Astrocyte of the spinal cord (primary cell): Measurements from ENCODE around the gene CDIPT.

Experiments
- DNase-seq: peaks from one replicate; pipeline ENCODE4 v3.0.0; 2011; ENCODE audit warnings: low read depth, low spot score
- H3K4me3 ChIP-seq: 2 replicates; pipeline ENCODE4 v1.5.1; 2011; ENCODE audit warnings: low read depth, mild to moderate bottlenecking, low read length, moderate library complexity
- in situ Hi-C: cut with HindIII; loops from 2 replicates; pipeline ENCODE4 v1.10.0; 2017; ENCODE audit warnings: low sequenced_read_pairs
- TF ChIP-seq, protein P1 (sequence below): IDR thresholded peaks from 2 replicates; pipeline ENCODE4 v1.5.1; 2012; ENCODE audit warnings: low read depth, mild to moderate bottlenecking, low read length, inconsistent platforms

Gene CDIPT

GRCh38 chr16:29809031-29809747 is 53.8 kb downstream of the CDIPT start:
- no peak for DNase-seq
- H3K4me3 ChIP-seq: peak overlapping the region; percentile 64
- in situ Hi-C loops: no loop called here

More at GRCh38 chr16:29809031-29809747, 53.8 kb downstream of the CDIPT start:
- TF ChIP-seq, protein P1, sequence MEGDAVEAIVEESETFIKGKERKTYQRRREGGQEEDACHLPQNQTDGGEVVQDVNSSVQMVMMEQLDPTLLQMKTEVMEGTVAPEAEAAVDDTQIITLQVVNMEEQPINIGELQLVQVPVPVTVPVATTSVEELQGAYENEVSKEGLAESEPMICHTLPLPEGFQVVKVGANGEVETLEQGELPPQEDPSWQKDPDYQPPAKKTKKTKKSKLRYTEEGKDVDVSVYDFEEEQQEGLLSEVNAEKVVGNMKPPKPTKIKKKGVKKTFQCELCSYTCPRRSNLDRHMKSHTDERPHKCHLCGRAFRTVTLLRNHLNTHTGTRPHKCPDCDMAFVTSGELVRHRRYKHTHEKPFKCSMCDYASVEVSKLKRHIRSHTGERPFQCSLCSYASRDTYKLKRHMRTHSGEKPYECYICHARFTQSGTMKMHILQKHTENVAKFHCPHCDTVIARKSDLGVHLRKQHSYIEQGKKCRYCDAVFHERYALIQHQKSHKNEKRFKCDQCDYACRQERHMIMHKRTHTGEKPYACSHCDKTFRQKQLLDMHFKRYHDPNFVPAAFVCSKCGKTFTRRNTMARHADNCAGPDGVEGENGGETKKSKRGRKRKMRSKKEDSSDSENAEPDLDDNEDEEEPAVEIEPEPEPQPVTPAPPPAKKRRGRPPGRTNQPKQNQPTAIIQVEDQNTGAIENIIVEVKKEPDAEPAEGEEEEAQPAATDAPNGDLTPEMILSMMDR: no peak
